ENCODE data around the gene BUD23. TPM values are rescaled to one million over a fixed set of nuclear protein-coding genes. Genes with fewer than 3 reads are reported as not detected.

BUD23 gene
- total RNA-seq, 4 donors from 2014 or later: 43.2 to 51.5 (median 48.6) TPM

DNA sequence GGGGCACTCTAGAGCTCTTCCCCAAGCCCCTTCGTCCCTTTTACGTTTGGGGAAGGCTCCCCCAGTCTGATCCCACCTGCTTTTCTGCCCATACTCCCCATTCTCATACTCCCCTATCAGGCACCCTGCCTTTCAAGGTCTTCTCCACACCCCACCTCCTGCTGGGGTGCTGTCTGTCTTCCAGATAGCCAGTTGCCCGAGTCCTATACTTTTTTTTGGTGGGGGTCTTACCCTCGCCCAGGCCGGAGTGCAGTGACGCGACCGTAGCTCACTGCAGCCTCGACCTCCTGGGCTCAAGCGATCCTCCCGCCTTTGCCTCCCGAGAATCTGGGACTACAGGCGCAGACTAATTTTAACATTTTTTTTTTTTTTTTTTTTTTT is 56.0 kb downstream of the BUD23 start:
- Histone ChIP-seq H3K27ac (replicated peaks in 1 of 4) (peak overlapping the region; percentile 88 to 93 (median 90)), H3K36me3 (peaks cover 0 to 23% (median 20%) of the 10 kb centered on the region in 4 donors), H3K4me1 (peaks cover 20 to 44% (median 35%) of the 10 kb centered on the region in 4 donors), H3K9me3 (no peaks in the 10 kb centered on the region), H3K4me3 (peak overlapping the region; percentile 72 to 85 (median 78)), H3K27me3 (no peaks in the 10 kb centered on the region)
- TF ChIP-seq, protein P1, sequence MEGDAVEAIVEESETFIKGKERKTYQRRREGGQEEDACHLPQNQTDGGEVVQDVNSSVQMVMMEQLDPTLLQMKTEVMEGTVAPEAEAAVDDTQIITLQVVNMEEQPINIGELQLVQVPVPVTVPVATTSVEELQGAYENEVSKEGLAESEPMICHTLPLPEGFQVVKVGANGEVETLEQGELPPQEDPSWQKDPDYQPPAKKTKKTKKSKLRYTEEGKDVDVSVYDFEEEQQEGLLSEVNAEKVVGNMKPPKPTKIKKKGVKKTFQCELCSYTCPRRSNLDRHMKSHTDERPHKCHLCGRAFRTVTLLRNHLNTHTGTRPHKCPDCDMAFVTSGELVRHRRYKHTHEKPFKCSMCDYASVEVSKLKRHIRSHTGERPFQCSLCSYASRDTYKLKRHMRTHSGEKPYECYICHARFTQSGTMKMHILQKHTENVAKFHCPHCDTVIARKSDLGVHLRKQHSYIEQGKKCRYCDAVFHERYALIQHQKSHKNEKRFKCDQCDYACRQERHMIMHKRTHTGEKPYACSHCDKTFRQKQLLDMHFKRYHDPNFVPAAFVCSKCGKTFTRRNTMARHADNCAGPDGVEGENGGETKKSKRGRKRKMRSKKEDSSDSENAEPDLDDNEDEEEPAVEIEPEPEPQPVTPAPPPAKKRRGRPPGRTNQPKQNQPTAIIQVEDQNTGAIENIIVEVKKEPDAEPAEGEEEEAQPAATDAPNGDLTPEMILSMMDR (IDR thresholded peaks at IDR 0.05): no peak
- TF ChIP-seq POLR2AphosphoS5 (IDR thresholded peaks at IDR 0.05) (no peak), EP300 (IDR thresholded peaks at IDR 0.05) (no peak), POLR2A (IDR thresholded peaks at IDR 0.05; ENCODE audit: low read depth) (no peak)
- WGBS: 45% methylated on average over 13 of the region's 13 CpGs
- intact Hi-C loops (cut with DNase I): no loop called here
- DNase-seq (ENCODE audit: extremely low spot score): no peak

- Histone ChIP-seq H3K27ac (replicated peaks in 1 of 4) (peak overlapping the region in 3 of 4 donors; percentile 16 to 93 (median 88)), H3K27me3 (no peaks in the 10 kb centered on the region), H3K9me3 (no peaks in the 10 kb centered on the region), H3K36me3 (peaks cover 0 to 22% (median 20%) of the 10 kb centered on the region in 4 donors), H3K4me3 (no peak overlapping the region), H3K4me1 (peaks cover 16 to 36% (median 31%) of the 10 kb centered on the region in 4 donors)
- 95% methylated on average over 7 of the region's 7 CpGs for WGBS
- TF ChIP-seq POLR2AphosphoS5 (IDR thresholded peaks at IDR 0.05) (no peak), POLR2A (IDR thresholded peaks at IDR 0.05; ENCODE audit: low read depth) (no peak), EP300 (IDR thresholded peaks at IDR 0.05) (no peak)
- TF ChIP-seq, protein P1 (IDR thresholded peaks at IDR 0.05): no peak
- no peak for DNase-seq (ENCODE audit: extremely low spot score)
- intact Hi-C loops (cut with DNase I): no loop called here
Observed at GRCh38 chr7:73740212-73740611, 56.8 kb downstream of the BUD23 start.

GRCh38 chr7:73740771-73741170 is 57.4 kb downstream of the BUD23 start:
- Histone ChIP-seq H3K4me1 (peaks cover 16 to 38% (median 31%) of the 10 kb centered on the region in 4 donors), H3K27me3 (no peaks in the 10 kb centered on the region), H3K4me3 (no peak overlapping the region), H3K36me3 (peaks cover 0 to 17% (median 15%) of the 10 kb centered on the region in 4 donors), H3K9me3 (no peaks in the 10 kb centered on the region), H3K27ac (replicated peaks in 1 of 4) (peak overlapping the region in 3 of 4 donors; percentile 16 to 93 (median 88))
- WGBS: 75% methylated on average over 5 of the region's 5 CpGs
- no peak for DNase-seq (ENCODE audit: extremely low spot score)
- intact Hi-C loops (cut with DNase I): no loop called here
- TF ChIP-seq POLR2AphosphoS5 (IDR thresholded peaks at IDR 0.05) (no peak), POLR2A (IDR thresholded peaks at IDR 0.05; ENCODE audit: low read depth) (no peak), EP300 (IDR thresholded peaks at IDR 0.05) (no peak)
- TF ChIP-seq, protein P1 (IDR thresholded peaks at IDR 0.05): no peak

- H3K27ac ChIP-seq (replicated peaks in 1 of 4): peak overlapping the region in 1 of 4 donors; percentile 44
- H3K9me3 ChIP-seq: no peaks in the 10 kb centered on the region
- no peak for DNase-seq (ENCODE audit: extremely low spot score)
- 93% methylated on average over 5 of the region's 5 CpGs for WGBS
- TF ChIP-seq POLR2A (IDR thresholded peaks at IDR 0.05; ENCODE audit: low read depth) (no peak), POLR2AphosphoS5 (IDR thresholded peaks at IDR 0.05) (no peak), EP300 (IDR thresholded peaks at IDR 0.05) (no peak)
- TF ChIP-seq, protein P1 (IDR thresholded peaks at IDR 0.05): no peak
- H3K36me3 ChIP-seq: peaks cover 0 to 9% (median 7%) of the 10 kb centered on the region in 4 donors
- H3K4me1 ChIP-seq: peaks cover 16 to 46% (median 38%) of the 10 kb centered on the region in 4 donors
- H3K27me3 ChIP-seq: no peaks in the 10 kb centered on the region
- intact Hi-C loops (cut with DNase I): no loop called here
- no peak overlapping the region for H3K4me3 ChIP-seq
Observed at GRCh38 chr7:73741600-73741999, 58.2 kb downstream of the BUD23 start.

DNA sequence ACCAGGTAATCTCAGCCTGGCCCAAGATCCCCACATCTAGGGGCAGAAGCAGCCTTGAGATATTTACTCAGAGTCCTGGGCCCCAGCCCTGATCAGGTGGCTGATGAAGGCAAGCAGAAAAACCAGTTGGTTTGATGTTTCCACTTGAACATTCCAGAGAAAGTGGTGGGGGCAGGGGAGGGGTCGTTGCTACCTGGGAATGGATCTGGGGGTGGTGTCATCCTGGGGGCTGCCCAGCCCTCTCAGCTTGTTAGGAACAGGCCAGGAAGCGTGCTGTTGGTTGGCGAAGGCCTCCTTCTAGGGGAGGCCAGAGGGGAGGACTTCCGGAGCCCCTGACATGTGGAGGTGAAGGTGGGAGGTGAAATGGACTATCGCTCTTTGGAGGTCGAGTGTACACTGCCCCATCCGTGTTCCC is 58.9 kb downstream of the BUD23 start:
- peaks cover 16 to 47% (median 37%) of the 10 kb centered on the region in 4 donors for H3K4me1 ChIP-seq
- intact Hi-C loops (cut with DNase I): no loop called here
- 67% methylated on average over 7 of the region's 7 CpGs for WGBS
- H3K27ac ChIP-seq (replicated peaks in 1 of 4): peak overlapping the region in 2 of 4 donors; percentile 44 to 45
- no peak for TF ChIP-seq POLR2A (IDR thresholded peaks at IDR 0.05; ENCODE audit: low read depth)
- TF ChIP-seq, protein P1 (IDR thresholded peaks at IDR 0.05): no peak
- TF ChIP-seq EP300 (IDR thresholded peaks at IDR 0.05): no peak
- TF ChIP-seq POLR2AphosphoS5 (IDR thresholded peaks at IDR 0.05): no peak
- H3K4me3 ChIP-seq: no peak overlapping the region
- H3K27me3 ChIP-seq: no peaks in the 10 kb centered on the region
- no peaks in the 10 kb centered on the region for H3K9me3 ChIP-seq
- no peak for DNase-seq (ENCODE audit: extremely low spot score)
- H3K36me3 ChIP-seq: peaks cover 0 to 1% (median under 1%) of the 10 kb centered on the region in 4 donors

All from esophagus muscularis mucosa (tissue), 4 donors.